ENCODE data around the gene SYT1. TPM values are rescaled to one million over a fixed set of nuclear protein-coding genes. Genes with fewer than 3 reads are reported as not detected.

Gene SYT1
- total and polyA plus RNA-seq, 2 donors (not counting 3 experiments of a cell fraction or from before 2014, with no cell fraction given) = 3.2 to 15.3 TPM

DNA sequence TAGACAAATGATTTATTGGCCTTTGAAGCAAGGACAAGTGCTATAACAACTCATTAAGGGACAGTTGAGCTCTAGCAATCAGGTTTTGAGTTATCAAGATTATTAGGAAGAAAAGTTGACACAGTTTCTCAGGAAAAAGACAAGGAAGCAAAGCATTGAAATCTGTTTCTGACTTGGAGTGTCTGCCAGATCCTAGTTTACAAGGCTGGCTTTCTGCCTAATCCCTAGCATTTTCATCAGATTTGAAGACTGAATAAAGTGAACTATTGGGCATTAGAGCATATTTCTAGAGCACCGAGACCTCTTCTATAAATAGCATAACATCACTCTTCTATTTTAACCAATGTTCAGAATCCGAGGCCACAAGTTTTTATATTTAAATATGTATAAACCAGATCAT, 7.0 kb downstream of the SYT1 start:
- TF ChIP-seq MYC (IDR thresholded peaks at IDR 0.05; ENCODE audit: low read depth, low read length) (no peak), JUN (IDR thresholded peaks at IDR 0.05; ENCODE audit: borderline replicate concordance, insufficient read depth, insufficient read length, low read depth) (no peak), GATA2 (IDR thresholded peaks at IDR 0.05; ENCODE audit: insufficient read depth, insufficient read length, low read depth, low read length) (no peak), POLR2AphosphoS5 (IDR thresholded peaks at IDR 0.05; ENCODE audit: insufficient read depth, low read depth, low read length) (no peak), EZH2 (IDR thresholded peaks at IDR 0.05; ENCODE audit: borderline replicate concordance, low read depth, low read length, severe bottlenecking) (no peak), FOS (IDR thresholded peaks at IDR 0.05; ENCODE audit: borderline replicate concordance, insufficient read depth, low read length) (no peak), POLR2A (IDR thresholded peaks at IDR 0.05; ENCODE audit: low read depth, low read length) (no peak)
- TF ChIP-seq, protein P1, sequence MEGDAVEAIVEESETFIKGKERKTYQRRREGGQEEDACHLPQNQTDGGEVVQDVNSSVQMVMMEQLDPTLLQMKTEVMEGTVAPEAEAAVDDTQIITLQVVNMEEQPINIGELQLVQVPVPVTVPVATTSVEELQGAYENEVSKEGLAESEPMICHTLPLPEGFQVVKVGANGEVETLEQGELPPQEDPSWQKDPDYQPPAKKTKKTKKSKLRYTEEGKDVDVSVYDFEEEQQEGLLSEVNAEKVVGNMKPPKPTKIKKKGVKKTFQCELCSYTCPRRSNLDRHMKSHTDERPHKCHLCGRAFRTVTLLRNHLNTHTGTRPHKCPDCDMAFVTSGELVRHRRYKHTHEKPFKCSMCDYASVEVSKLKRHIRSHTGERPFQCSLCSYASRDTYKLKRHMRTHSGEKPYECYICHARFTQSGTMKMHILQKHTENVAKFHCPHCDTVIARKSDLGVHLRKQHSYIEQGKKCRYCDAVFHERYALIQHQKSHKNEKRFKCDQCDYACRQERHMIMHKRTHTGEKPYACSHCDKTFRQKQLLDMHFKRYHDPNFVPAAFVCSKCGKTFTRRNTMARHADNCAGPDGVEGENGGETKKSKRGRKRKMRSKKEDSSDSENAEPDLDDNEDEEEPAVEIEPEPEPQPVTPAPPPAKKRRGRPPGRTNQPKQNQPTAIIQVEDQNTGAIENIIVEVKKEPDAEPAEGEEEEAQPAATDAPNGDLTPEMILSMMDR (IDR thresholded peaks at IDR 0.05; ENCODE audit: extremely low read depth in 1 of 2, insufficient read depth in 1 of 2, low read depth in 1 of 2, low read length in 2 of 2) = no peak
- TF ChIP-seq, protein P2, sequence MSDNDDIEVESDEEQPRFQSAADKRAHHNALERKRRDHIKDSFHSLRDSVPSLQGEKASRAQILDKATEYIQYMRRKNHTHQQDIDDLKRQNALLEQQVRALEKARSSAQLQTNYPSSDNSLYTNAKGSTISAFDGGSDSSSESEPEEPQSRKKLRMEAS (IDR thresholded peaks at IDR 0.05; ENCODE audit: insufficient read depth, insufficient read length) = no peak
- Histone ChIP-seq H4K20me1 (replicated peaks; ENCODE audit: control insufficient read depth, extremely low read depth, insufficient read depth, low read length) (no peaks in the 10 kb centered on the region), H3K4me3 (replicated peaks in 1 of 3; ENCODE audit: insufficient read depth in 1 of 3, low read depth in 1 of 3, low read length in 3 of 3) (no peak overlapping the region), H3K4me1 (ENCODE audit: control insufficient read depth, extremely low read depth, insufficient read depth, low read length) (no peaks in the 10 kb centered on the region), H3K9me3 (replicated peaks; ENCODE audit: control insufficient read depth, insufficient read depth, low read length) (no peaks in the 10 kb centered on the region), H3K27ac (ENCODE audit: insufficient read depth, low read depth, low read length) (no peak overlapping the region), H3K9ac (replicated peaks; ENCODE audit: extremely low read depth, insufficient read depth, low read length) (no peak overlapping the region), H3K79me2 (ENCODE audit: control insufficient read depth, insufficient read depth, low read length) (no peaks in the 10 kb centered on the region), H2AFZ (ENCODE audit: low read depth, low read length) (no peak overlapping the region), H3K27me3 (ENCODE audit: control insufficient read depth in 2 of 2, insufficient read depth in 2 of 2, low read length in 2 of 2) (no peaks in the 10 kb centered on the region), H3K36me3 (ENCODE audit: control insufficient read depth in 2 of 2, extremely low read depth in 1 of 2, insufficient read depth in 2 of 2, low read length in 2 of 2) (no peaks in the 10 kb centered on the region), H3K9me1 (replicated peaks; ENCODE audit: control insufficient read depth, extremely low read depth, insufficient read depth, low read length) (no peaks in the 10 kb centered on the region), H3K4me2 (ENCODE audit: insufficient read depth, low read length) (no peak overlapping the region)
- dilution Hi-C loops (cut with MboI; ENCODE audit: extremely low pct_ligation_motif_present, low sequenced_read_pairs) (no loop called here), intact Hi-C loops (cut with micrococcal nuclease) (no loop called here)
- FAIRE-seq (no peak), DNase-seq (ENCODE audit: low read depth, low spot score) (no peak)
- ChIA-PET CTCF (interaction anchor here (1.5 kb wide), 1 partner anchor 473 kb away, joined by 3 read pairs; no protein-coding TSS in a partner anchor), POLR2A (no interaction called here)
- no TSS peak for BruUV-seq (replicated peaks)

Measured in endothelial cell of umbilical vein (primary cell).